Measurements from ENCODE around the gene SCYGR5. TPM values are rescaled to one million over a fixed set of nuclear protein-coding genes. Genes with fewer than 3 reads are reported as not detected.
"Not testable (repeated sequence)": the region's sequence is repeated elsewhere in the genome, so short reads cannot be mapped to it uniquely, and the experiment has no call there.

SCYGR5 gene
- not detected for total RNA-seq

DNA sequence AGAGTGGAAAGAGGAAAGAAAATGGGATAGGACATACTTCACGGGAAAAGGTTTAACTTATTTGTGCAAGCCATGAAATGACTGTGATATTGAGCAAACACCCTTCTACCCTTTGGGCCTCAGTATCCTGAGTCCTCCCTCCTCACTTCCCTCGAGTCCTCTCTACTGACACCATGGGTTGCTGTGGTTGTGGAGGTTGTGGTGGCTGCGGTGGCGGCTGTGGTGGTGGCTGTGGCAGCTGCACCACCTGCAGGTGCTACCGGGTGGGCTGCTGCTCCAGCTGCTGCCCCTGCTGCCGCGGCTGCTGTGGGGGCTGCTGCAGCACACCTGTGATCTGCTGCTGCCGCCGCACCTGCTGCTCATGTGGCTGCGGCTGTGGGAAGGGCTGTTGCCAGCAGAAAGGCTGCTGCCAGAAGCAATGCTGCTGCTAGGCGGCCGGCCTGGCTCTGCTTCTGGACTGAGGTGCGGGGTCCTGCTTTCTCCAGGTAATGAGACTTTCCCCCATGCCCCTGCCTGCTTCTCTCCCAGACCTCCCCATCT is at the start of gene SCYGR5:
Gene SCYGR5 (plus strand): TSS at position 174 of the 540 bp plus-strand sequence. CDS start 0 bp downstream, at position 174.
- H3K27ac ChIP-seq; intact Hi-C loops (cut with DNase I; ENCODE audit: low total_unique reads); H3K4me3 ChIP-seq; H3K27me3 ChIP-seq; H3K9me3 ChIP-seq; H3K4me1 ChIP-seq; DNase-seq (ENCODE audit: low spot score in 2 of 2); H3K36me3 ChIP-seq: not testable (repeated sequence)

- intact Hi-C loops (cut with DNase I; ENCODE audit: low total_unique reads) = no loop called here
- Histone ChIP-seq H3K36me3 (no peaks in the 10 kb centered on the region), H3K27me3 (peaks cover 0 to 7% of the 10 kb centered on the region in 2 donors), H3K9me3 (no peaks in the 10 kb centered on the region), H3K4me1 (no peaks in the 10 kb centered on the region), H3K4me3 (no peak within 1 kb of the TSS), H3K27ac (no peak within 1 kb of the TSS)
- TF ChIP-seq POLR2AphosphoS5 (IDR thresholded peaks at IDR 0.05) (no peak), POLR2A (IDR thresholded peaks at IDR 0.05) (no peak), CTCF (IDR thresholded peaks at IDR 0.05) (no peak)
- DNase-seq (ENCODE audit: low spot score in 2 of 2) = no peak
Observed at GRCh38 chr2:227617316-227618230, 49.0 kb upstream of the SCYGR5 start, which contains the start of gene SCYGR4. Gene SCYGR4 (plus strand): TSS chr2:227617498. CDS start chr2:227617498, 0 bp downstream.

- intact Hi-C loops (cut with DNase I; ENCODE audit: low total_unique reads) = no loop called here
- TF ChIP-seq POLR2AphosphoS5 (IDR thresholded peaks at IDR 0.05) (no peak), POLR2A (IDR thresholded peaks at IDR 0.05) (no peak), CTCF (IDR thresholded peaks at IDR 0.05) (no peak)
- Histone ChIP-seq H3K27ac (no peak overlapping the region), H3K4me1 (no peaks in the 10 kb centered on the region), H3K4me3 (no peak overlapping the region), H3K27me3 (no peaks in the 10 kb centered on the region), H3K9me3 (no peaks in the 10 kb centered on the region), H3K36me3 (no peaks in the 10 kb centered on the region)
- no peak for DNase-seq (ENCODE audit: low spot score in 2 of 2)
Observed at GRCh38 chr2:227623226-227623625, 43.4 kb upstream of the SCYGR5 start.

DNA sequence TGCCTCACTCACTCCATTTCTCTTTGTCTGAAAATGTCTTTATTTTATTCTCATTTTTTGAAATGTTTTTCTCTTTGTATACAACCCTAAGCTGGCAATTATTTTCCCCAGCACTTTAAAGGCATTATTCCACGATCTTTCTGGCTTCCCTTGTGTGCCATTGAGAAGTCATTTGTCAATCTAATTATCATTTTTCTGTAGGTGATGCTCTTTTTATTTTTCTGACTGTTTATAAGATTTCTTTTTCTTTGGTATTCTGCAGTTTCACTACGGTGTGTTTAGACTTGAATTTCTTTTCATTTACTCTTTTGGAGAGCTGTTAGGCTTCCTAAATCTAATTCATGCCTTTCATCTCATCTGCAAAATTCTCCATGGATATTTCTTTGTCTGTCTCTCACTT is 41.2 kb upstream of the SCYGR5 start:
- no peak overlapping the region for H3K27ac ChIP-seq
- no peaks in the 10 kb centered on the region for H3K36me3 ChIP-seq
- DNase-seq (ENCODE audit: low spot score in 2 of 2) = no peak
- H3K4me3 ChIP-seq = no peak overlapping the region
- no peaks in the 10 kb centered on the region for H3K27me3 ChIP-seq
- intact Hi-C loops (cut with DNase I; ENCODE audit: low total_unique reads) = no loop called here
- H3K9me3 ChIP-seq = no peaks in the 10 kb centered on the region
- no peaks in the 10 kb centered on the region for H3K4me1 ChIP-seq
- TF ChIP-seq POLR2AphosphoS5 (IDR thresholded peaks at IDR 0.05) = no peak
- no peak for TF ChIP-seq CTCF (IDR thresholded peaks at IDR 0.05)
- TF ChIP-seq POLR2A (IDR thresholded peaks at IDR 0.05) = no peak

DNA sequence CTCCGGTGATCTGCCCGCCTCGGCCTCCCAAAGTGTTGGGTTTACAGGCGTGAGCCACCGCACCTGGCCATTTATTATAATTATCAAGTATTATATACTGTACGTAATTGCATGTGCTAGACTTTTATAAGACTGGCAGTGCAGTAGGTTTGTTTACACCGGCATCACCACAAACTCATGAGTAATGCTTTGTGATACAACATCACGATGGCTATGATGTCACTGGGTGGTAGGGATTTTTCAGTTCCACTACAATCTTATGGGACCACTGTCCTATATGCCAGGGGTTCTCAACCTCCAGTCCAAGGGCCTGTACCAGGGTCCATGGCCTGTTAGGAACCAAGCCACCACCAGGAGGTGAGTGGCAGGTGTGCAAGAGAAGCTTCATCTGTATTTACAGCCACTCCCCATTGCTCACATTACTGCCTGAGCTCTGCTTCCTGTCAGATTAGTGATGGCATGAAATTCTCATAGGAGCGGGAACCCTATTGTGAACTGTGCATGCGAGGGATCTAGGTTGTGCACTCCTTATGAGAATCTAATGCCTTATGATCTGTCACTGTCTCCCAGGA is 39.9 kb upstream of the SCYGR5 start:
- H3K27ac ChIP-seq = no peak overlapping the region
- no peaks in the 10 kb centered on the region for H3K4me1 ChIP-seq
- DNase-seq (ENCODE audit: low spot score in 2 of 2) = no peak
- no peaks in the 10 kb centered on the region for H3K36me3 ChIP-seq
- no peaks in the 10 kb centered on the region for H3K9me3 ChIP-seq
- no peaks in the 10 kb centered on the region for H3K27me3 ChIP-seq
- no peak for TF ChIP-seq POLR2A (IDR thresholded peaks at IDR 0.05)
- no peak for TF ChIP-seq CTCF (IDR thresholded peaks at IDR 0.05)
- intact Hi-C loops (cut with DNase I; ENCODE audit: low total_unique reads) = no loop called here
- no peak overlapping the region for H3K4me3 ChIP-seq
